ENCODE measurements around the gene TMPRSS2. TPM values are rescaled to one million over a fixed set of nuclear protein-coding genes. Genes with fewer than 3 reads are reported as not detected.

TMPRSS2 gene
- total RNA-seq, 4 donors from 2014 or later: 39.6 to 419 (median 352) TPM

- Histone ChIP-seq H3K4me1 (peaks cover 0 to 43% (median 4%) of the 10 kb centered on the region in 4 donors), H3K27me3 (no peaks in the 10 kb centered on the region), H3K36me3 (peaks cover 0 to 53% (median 4%) of the 10 kb centered on the region in 3 donors), H3K27ac (peak overlapping the region in 2 of 4 donors; percentile 55 to 81), H3K9me3 (no peaks in the 10 kb centered on the region), H3K4me3 (no peak overlapping the region)
- TF ChIP-seq POLR2A (IDR thresholded peaks at IDR 0.05): no peak
- TF ChIP-seq, protein P1, sequence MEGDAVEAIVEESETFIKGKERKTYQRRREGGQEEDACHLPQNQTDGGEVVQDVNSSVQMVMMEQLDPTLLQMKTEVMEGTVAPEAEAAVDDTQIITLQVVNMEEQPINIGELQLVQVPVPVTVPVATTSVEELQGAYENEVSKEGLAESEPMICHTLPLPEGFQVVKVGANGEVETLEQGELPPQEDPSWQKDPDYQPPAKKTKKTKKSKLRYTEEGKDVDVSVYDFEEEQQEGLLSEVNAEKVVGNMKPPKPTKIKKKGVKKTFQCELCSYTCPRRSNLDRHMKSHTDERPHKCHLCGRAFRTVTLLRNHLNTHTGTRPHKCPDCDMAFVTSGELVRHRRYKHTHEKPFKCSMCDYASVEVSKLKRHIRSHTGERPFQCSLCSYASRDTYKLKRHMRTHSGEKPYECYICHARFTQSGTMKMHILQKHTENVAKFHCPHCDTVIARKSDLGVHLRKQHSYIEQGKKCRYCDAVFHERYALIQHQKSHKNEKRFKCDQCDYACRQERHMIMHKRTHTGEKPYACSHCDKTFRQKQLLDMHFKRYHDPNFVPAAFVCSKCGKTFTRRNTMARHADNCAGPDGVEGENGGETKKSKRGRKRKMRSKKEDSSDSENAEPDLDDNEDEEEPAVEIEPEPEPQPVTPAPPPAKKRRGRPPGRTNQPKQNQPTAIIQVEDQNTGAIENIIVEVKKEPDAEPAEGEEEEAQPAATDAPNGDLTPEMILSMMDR (IDR thresholded peaks at IDR 0.05): no peak
- peak in 2 of 3 donors; percentile 61 to 73 for DNase-seq
These were observed 30.2 kb downstream of the TMPRSS2 start for GRCh38 chr21:41477641-41478318.

DNA sequence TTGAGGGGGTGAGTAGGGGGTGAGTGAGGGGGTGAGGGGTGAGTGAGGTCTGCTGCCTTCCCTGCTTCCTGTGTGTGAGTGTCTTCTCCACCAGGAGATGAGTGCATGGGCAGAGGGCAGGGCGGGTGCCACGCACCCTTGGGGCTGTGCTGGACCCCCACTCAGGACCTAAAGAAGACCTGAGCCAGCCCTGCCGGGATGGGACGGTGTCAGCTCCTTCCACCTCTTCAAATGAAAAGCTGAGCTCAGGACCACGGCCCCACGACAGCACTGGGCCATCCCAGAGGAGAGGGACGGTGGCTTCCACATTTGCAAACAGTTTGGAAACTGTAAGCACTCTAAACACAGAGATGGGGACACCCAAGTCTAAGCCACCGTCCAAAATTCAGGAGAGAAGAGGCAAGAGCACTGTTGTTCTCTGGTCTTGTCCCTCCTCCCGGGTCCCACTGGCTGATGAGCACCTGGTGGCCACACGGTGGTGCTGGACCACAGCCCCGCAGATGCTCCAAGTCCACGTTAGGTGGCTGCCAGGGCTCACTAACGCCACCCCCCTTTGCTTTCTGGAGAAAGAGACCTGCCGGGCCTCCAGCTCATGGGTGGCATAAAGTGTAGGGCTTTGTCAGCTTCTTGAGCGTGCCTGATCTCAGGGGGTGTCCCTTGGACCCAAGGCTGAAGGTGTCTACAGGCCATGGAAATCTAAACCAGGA, 32.1 kb downstream of the TMPRSS2 start:
- H3K36me3 ChIP-seq: peaks cover 0 to 72% (median 4%) of the 10 kb centered on the region in 3 donors
- peak in 1 of 3 donors; percentile 53 for DNase-seq
- H3K4me1 ChIP-seq: peaks cover 0 to 32% (median 4%) of the 10 kb centered on the region in 4 donors

GRCh38 chr21:41472753-41473548, 35.0 kb downstream of the TMPRSS2 start:
- DNase-seq: peak in 1 of 3 donors; percentile 18
- no peak overlapping the region for H3K27ac ChIP-seq
- H3K4me3 ChIP-seq: no peak overlapping the region
- peaks cover 0 to 73% (median 0%) of the 10 kb centered on the region in 3 donors for H3K36me3 ChIP-seq
- no peak for TF ChIP-seq POLR2A (IDR thresholded peaks at IDR 0.05)
- TF ChIP-seq, protein P1 (IDR thresholded peaks at IDR 0.05): no peak
- peaks cover 0 to 3% (median 0%) of the 10 kb centered on the region in 4 donors for H3K4me1 ChIP-seq
- H3K9me3 ChIP-seq: no peaks in the 10 kb centered on the region
- no peaks in the 10 kb centered on the region for H3K27me3 ChIP-seq

More for the DNA sequence above, 32.1 kb downstream of the TMPRSS2 start:
- TF ChIP-seq, protein P1 (IDR thresholded peaks at IDR 0.05): no peak
- TF ChIP-seq POLR2A (IDR thresholded peaks at IDR 0.05): no peak
- no peak overlapping the region for H3K27ac ChIP-seq
- H3K4me3 ChIP-seq: no peak overlapping the region
- no peaks in the 10 kb centered on the region for H3K9me3 ChIP-seq
- no peaks in the 10 kb centered on the region for H3K27me3 ChIP-seq

- Histone ChIP-seq H3K4me3 (no peak overlapping the region), H3K9me3 (no peaks in the 10 kb centered on the region), H3K36me3 (peaks cover 0 to 82% (median 0%) of the 10 kb centered on the region in 3 donors), H3K27me3 (no peaks in the 10 kb centered on the region), H3K4me1 (no peaks in the 10 kb centered on the region), H3K27ac (no peak overlapping the region)
- DNase-seq: peak in 1 of 3 donors; percentile 13
- TF ChIP-seq, protein P1 (IDR thresholded peaks at IDR 0.05): no peak
- TF ChIP-seq POLR2A (IDR thresholded peaks at IDR 0.05): no peak
These were observed 37.9 kb downstream of the TMPRSS2 start for GRCh38 chr21:41470054-41470453.

DNA sequence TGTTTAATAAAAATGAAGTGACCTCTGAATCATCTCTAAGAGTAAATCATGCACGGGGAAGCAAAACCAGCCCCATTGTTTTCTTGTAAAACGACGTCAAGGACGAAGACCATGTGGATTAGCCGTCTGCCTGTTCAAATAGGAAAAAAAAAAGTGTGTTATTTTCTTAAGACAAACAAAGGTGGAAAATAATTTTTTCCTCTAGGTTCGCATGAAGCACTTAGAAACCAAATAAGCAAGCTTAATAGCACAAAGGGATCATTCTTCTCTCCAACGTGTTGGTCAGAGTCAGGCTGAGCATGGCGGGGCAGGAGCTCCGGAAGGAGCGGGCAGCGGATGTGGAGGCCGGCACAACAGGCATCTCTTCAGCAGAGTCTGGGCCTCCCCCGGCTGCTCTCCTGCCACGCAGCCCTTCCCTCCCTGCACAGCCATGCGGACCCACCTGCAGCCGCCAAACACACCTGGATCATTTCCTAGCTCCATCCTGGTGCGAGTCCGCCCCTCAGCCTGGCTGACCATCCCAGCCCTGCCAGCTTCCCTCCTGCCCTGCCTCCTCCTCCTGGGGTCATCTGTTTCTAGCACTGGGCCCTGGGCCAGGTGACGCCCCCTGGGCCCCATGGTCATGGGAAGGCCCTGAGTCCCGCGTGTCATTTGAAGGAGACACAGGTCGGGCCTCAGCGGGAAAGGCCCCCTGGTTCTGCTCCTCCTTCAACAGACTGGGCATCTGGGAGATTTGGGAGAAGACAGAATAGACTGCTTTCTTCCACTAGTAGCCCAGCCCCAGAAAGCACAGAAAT, 41.7 kb downstream of the TMPRSS2 start:
- TF ChIP-seq, protein P1 (IDR thresholded peaks at IDR 0.05): no peak
- no peak for TF ChIP-seq POLR2A (IDR thresholded peaks at IDR 0.05)
- no peaks in the 10 kb centered on the region for H3K9me3 ChIP-seq
- H3K4me3 ChIP-seq: no peak overlapping the region
- H3K4me1 ChIP-seq: no peaks in the 10 kb centered on the region
- H3K27me3 ChIP-seq: no peaks in the 10 kb centered on the region
- peak in 2 of 3 donors; percentile 39 to 44 for DNase-seq
- H3K27ac ChIP-seq: no peak overlapping the region
- H3K36me3 ChIP-seq: peaks cover 0 to 65% (median 0%) of the 10 kb centered on the region in 3 donors

All from Peyer's patch (tissue), 4 donors.